ENCODE results near the gene PACRG. TPM values are rescaled to one million over a fixed set of nuclear protein-coding genes. Genes with fewer than 3 reads are reported as not detected.

PACRG gene
- total RNA-seq, 4 donors from 2014 or later = 0.95 to 1.3 TPM; not detected in 2

DNA sequence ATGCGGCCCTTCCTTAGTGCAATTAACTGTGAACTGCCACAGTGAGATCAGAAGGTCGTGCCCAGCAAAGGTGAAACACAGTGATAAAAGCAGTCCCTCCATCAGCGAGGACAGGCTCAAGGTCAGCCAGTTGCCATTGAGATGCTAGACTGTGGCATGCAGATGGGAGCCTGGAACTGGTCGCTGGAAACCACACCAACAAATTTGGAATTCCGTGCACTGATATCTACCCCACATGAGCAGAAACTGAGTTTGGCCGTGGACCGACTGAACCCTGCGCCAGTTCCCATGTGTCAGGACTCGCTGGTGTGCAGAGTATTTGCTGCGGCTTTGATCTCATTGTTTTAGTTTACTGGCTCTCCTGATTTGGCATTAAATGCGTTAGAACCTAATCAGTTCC, 561.1 kb downstream of the PACRG start:
- H3K9me3 ChIP-seq = no peaks in the 10 kb centered on the region
- intact Hi-C loops (cut with DNase I) = no loop called here
- no peaks in the 10 kb centered on the region for H3K4me1 ChIP-seq
- no peaks in the 10 kb centered on the region for H3K36me3 ChIP-seq
- 82 to 88% methylated on average over 11 of the region's 11 CpGs for WGBS, 2 donors
- TF ChIP-seq, protein P1, sequence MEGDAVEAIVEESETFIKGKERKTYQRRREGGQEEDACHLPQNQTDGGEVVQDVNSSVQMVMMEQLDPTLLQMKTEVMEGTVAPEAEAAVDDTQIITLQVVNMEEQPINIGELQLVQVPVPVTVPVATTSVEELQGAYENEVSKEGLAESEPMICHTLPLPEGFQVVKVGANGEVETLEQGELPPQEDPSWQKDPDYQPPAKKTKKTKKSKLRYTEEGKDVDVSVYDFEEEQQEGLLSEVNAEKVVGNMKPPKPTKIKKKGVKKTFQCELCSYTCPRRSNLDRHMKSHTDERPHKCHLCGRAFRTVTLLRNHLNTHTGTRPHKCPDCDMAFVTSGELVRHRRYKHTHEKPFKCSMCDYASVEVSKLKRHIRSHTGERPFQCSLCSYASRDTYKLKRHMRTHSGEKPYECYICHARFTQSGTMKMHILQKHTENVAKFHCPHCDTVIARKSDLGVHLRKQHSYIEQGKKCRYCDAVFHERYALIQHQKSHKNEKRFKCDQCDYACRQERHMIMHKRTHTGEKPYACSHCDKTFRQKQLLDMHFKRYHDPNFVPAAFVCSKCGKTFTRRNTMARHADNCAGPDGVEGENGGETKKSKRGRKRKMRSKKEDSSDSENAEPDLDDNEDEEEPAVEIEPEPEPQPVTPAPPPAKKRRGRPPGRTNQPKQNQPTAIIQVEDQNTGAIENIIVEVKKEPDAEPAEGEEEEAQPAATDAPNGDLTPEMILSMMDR (IDR thresholded peaks at IDR 0.05) = no peak
- TF ChIP-seq POLR2A (IDR thresholded peaks at IDR 0.05) = no peak
- no peak overlapping the region for H3K27ac ChIP-seq
- no peaks in the 10 kb centered on the region for H3K27me3 ChIP-seq
- no peak overlapping the region for H3K4me3 ChIP-seq
- DNase-seq = no peak

DNA sequence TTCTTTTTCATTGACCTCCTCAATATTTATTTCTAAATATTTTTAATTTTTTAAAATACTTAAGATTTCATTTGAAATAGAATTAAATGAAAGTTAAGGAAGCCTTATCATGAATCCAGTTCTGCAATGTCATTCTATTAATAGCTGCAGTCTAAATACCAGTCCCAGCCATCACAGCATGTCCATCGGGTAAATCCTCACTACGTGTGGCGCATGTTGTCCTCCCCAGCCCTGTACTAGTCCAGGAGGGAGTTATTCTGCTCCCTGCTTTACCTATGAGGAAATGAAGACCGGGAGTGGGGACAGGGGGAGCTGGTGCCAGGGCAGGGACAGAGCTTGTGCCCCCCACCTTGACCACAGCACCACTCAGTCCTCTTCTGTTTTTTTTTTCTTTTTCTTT, 561.7 kb downstream of the PACRG start:
- Histone ChIP-seq H3K27me3 (no peaks in the 10 kb centered on the region), H3K4me1 (no peaks in the 10 kb centered on the region), H3K27ac (no peak overlapping the region), H3K9me3 (no peaks in the 10 kb centered on the region), H3K4me3 (no peak overlapping the region), H3K36me3 (no peaks in the 10 kb centered on the region)
- no peak for DNase-seq
- TF ChIP-seq, protein P1 (IDR thresholded peaks at IDR 0.05) = no peak
- no peak for TF ChIP-seq POLR2A (IDR thresholded peaks at IDR 0.05)
- intact Hi-C loops (cut with DNase I) = no loop called here
- WGBS, 2 donors = 93 to 95% methylated on average over 4 of the region's 4 CpGs

DNA sequence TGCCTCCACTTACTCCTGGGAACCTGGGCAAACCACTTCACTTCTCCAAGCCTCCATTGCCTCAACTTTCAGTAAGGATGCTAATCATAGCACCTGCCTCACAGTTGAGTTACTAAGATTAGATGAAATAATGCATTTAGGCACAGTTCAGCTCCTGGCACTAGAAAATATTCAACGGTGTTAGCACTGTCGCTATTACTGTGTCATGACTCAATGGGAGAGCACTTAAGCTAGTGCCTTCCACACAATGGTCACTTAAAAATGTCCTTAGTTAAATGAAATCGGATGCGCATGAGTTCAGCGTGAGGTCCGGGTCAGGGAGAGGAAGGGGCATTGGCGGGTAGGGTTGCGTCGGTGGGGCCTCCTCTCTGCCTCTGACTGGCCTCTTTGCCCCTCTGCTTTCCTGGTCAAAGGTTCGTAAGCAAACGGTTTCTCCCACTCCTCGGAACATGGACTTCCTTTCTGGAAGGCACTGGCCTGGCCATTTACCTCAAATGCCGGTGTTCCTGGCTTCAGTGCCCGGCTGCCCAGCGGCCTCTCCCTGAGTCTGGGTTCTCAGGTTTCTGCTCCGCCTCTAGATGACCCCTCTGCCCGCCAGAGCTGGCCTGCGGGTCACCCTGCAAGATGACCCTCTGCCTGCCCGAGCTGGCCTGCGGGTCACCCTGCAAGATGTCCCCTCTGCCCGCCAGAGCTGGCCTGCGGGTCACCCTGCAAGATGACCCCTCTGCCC, 562.9 kb downstream of the PACRG start:
- WGBS, 2 donors = 88 to 97% methylated on average over 15 of the region's 22 CpGs
- intact Hi-C loops (cut with DNase I) = no loop called here

DNA sequence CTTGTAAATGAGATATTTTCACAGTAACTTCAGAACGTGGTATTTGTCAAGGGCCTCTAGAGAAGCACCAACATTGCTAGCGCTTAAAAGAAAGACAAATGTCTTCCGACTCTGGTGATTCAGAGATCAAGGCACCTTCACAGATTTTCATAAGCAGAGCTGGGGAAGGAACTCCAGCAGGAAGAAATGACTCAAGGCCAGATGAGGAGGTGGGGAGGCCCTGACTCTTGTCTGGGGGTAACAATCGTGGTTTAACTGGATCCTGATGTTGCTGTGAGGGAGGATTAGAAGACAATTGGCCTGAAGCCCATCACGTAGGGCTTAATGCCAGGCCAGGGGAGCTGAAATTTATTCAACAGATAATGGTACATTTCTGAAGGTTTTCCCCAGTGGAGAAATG, 563.8 kb downstream of the PACRG start:
- H3K27ac ChIP-seq = no peak overlapping the region
- intact Hi-C loops (cut with DNase I) = no loop called here
- H3K4me1 ChIP-seq = no peaks in the 10 kb centered on the region
- no peaks in the 10 kb centered on the region for H3K27me3 ChIP-seq
- TF ChIP-seq, protein P1 (IDR thresholded peaks at IDR 0.05) = no peak
- no peak for TF ChIP-seq POLR2A (IDR thresholded peaks at IDR 0.05)
- DNase-seq = no peak
- no peaks in the 10 kb centered on the region for H3K9me3 ChIP-seq
- WGBS, 2 donors = 67 to 76% methylated on average over 3 to 5 of the region's 5 CpGs
- no peaks in the 10 kb centered on the region for H3K36me3 ChIP-seq
- H3K4me3 ChIP-seq = no peak overlapping the region

More for the DNA sequence above, 562.9 kb downstream of the PACRG start:
- no peaks in the 10 kb centered on the region for H3K27me3 ChIP-seq
- H3K4me1 ChIP-seq = no peaks in the 10 kb centered on the region
- TF ChIP-seq, protein P1 (IDR thresholded peaks at IDR 0.05) = no peak
- TF ChIP-seq POLR2A (IDR thresholded peaks at IDR 0.05) = no peak
- no peak overlapping the region for H3K4me3 ChIP-seq
- no peak for DNase-seq
- H3K9me3 ChIP-seq = no peaks in the 10 kb centered on the region
- H3K36me3 ChIP-seq = no peaks in the 10 kb centered on the region
- H3K27ac ChIP-seq = no peak overlapping the region

DNA sequence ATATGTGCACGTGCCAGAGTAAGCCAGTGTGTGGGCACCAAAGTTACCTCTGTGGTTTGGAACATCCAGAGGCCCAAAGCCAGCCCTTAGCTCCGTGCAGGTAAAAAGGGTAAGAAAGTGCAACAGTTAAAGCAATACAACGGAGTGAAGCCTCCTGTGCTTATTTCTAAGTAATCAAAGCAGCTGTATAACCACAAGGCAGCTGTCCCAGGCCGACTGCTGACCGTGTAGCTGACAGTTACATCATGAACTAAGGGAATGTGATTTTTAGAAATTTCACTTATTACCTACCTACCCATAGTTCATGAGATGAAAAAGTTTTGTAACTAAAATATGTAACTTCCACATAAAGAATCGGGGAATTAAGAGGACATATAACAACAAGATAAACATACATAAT, 565.5 kb downstream of the PACRG start:
- TF ChIP-seq, protein P1 (IDR thresholded peaks at IDR 0.05) = no peak
- no peak for TF ChIP-seq POLR2A (IDR thresholded peaks at IDR 0.05)
- no peak overlapping the region for H3K4me3 ChIP-seq
- no peaks in the 10 kb centered on the region for H3K9me3 ChIP-seq
- no peaks in the 10 kb centered on the region for H3K36me3 ChIP-seq
- H3K4me1 ChIP-seq = no peaks in the 10 kb centered on the region
- DNase-seq = no peak
- WGBS, 2 donors = 71 to 87% methylated on average over 5 to 6 of the region's 6 CpGs
- no peak overlapping the region for H3K27ac ChIP-seq
- intact Hi-C loops (cut with DNase I) = no loop called here
- H3K27me3 ChIP-seq = no peaks in the 10 kb centered on the region
